HEK293 (cell line): ENCODE results near the gene RANBP3L.

Source experiments
- CTCF ChIA-PET: fragments of 350-600 bp; formaldehyde crosslinking; extraction: SDS; loops from one replicate; lab custom pipeline; 2021; ENCODE audit warnings: antibody characterized with exemption; lab: Yijun Ruan, JAX
- POLR2A ChIA-PET: fragments of 300-600 bp; formaldehyde crosslinking; extraction: SDS; loops from one replicate; lab custom pipeline; 2020; ENCODE audit warnings: antibody characterized with exemption, inconsistent platforms; lab: Yijun Ruan, JAX
- H3K27ac ChIP-seq: fragments of 200-500 bp; sonication (Bioruptor generic); 2 replicates; pipeline ENCODE4 v1.5.1; 2014; ENCODE audit warnings: low read depth, low read length, control low read depth, inconsistent platforms; ENCODE audit errors: extremely low read depth
- H3K36me3 ChIP-seq, 2 experiments: fragments of 200-500 bp in 1 of 2; sonication (Bioruptor generic) in 1 of 2; 1 replicate in 1 of 2; 2 replicates in 1 of 2; pipeline ENCODE4 v1.5.1; 2014 to 2017; ENCODE audit warnings: inconsistent platforms in 2 of 2, low read length in 2 of 2; ENCODE audit not compliant: control insufficient read depth in 2 of 2, insufficient read depth in 1 of 2
- H3K4me1 ChIP-seq: fragments of 200-500 bp; sonication (Bioruptor generic); 2 replicates; pipeline ENCODE4 v1.5.1; 2014; ENCODE audit warnings: mild to moderate bottlenecking, low read length, inconsistent platforms; ENCODE audit not compliant: control insufficient read depth, insufficient read depth
- H3K4me3 ChIP-seq: 2 replicates; pipeline ENCODE4 v1.5.1; 2011; ENCODE audit warnings: low read depth, mild to moderate bottlenecking, control low read depth, low read length, moderate library complexity
- H3K9me3 ChIP-seq: fragments of 200-500 bp; sonication (Bioruptor generic); 2 replicates; pipeline ENCODE4 v1.5.1; 2014; ENCODE audit warnings: low read depth, low read length, inconsistent platforms; ENCODE audit not compliant: control insufficient read depth, insufficient read depth
- GLI4 ChIP-seq: fragments of 450-650 bp; formaldehyde crosslinking; IDR thresholded peaks from 2 replicates; pipeline ENCODE4 v1.5.1; 2016; ENCODE audit warnings: missing biosample characterization, missing genetic modification characterization
- HOXA7 ChIP-seq: sonication (generic); formaldehyde crosslinking; IDR thresholded peaks from 2 replicates; pipeline ENCODE4 v1.8.1; 2022; ENCODE audit warnings: missing genetic modification reagents, borderline replicate concordance
- HOXD13 ChIP-seq: sonication (generic); formaldehyde crosslinking; IDR thresholded peaks from 2 replicates; pipeline ENCODE4 v1.8.0; 2022; ENCODE audit warnings: missing genetic modification reagents, borderline replicate concordance
- KLF17 ChIP-seq: fragments of 450-650 bp; formaldehyde crosslinking; IDR thresholded peaks from 2 replicates; pipeline ENCODE4 v1.5.1; 2016; ENCODE audit warnings: missing biosample characterization, missing genetic modification characterization
- PRDM2 ChIP-seq: fragments of 450-650 bp; formaldehyde crosslinking; IDR thresholded peaks from 2 replicates; pipeline ENCODE4 v1.5.1; 2016; ENCODE audit warnings: missing biosample characterization, missing genetic modification characterization, borderline replicate concordance
- RBAK ChIP-seq: fragments of 450-650 bp; formaldehyde crosslinking; IDR thresholded peaks from 2 replicates; pipeline ENCODE4 v1.5.1; 2016; ENCODE audit warnings: missing biosample characterization, missing genetic modification characterization
- REST ChIP-seq: fragments of 450-650 bp; formaldehyde crosslinking; IDR thresholded peaks from 2 replicates; pipeline ENCODE4 v1.5.1; 2016; ENCODE audit warnings: missing biosample characterization, missing genetic modification characterization
- ZFP37 ChIP-seq: fragments of 450-650 bp; formaldehyde crosslinking; IDR thresholded peaks from 2 replicates; pipeline ENCODE4 v1.5.1; 2016; ENCODE audit warnings: missing biosample characterization, missing genetic modification characterization
- ZNF221 ChIP-seq: fragments of 450-650 bp; formaldehyde crosslinking; IDR thresholded peaks from 2 replicates; pipeline ENCODE4 v1.5.1; 2017; ENCODE audit warnings: missing biosample characterization, missing genetic modification characterization, borderline replicate concordance
- ZNF341 ChIP-seq: fragments of 450-650 bp; formaldehyde crosslinking; IDR thresholded peaks from 2 replicates; pipeline ENCODE4; 2016; ENCODE audit warnings: low read depth, missing biosample characterization, missing genetic modification characterization
- ZNF404 ChIP-seq: fragments of 450-650 bp; formaldehyde crosslinking; IDR thresholded peaks from 2 replicates; pipeline ENCODE4 v1.5.1; 2017; ENCODE audit warnings: missing biosample characterization, missing genetic modification characterization
- ZNF513 ChIP-seq: fragments of 450-650 bp; IDR thresholded peaks from 2 replicates; pipeline ENCODE4 v1.5.1; 2018; ENCODE audit warnings: missing biosample characterization, missing genetic modification characterization
- ZNF530 ChIP-seq: fragments of 450-650 bp; formaldehyde crosslinking; IDR thresholded peaks from 2 replicates; pipeline ENCODE4 v1.5.1; 2016; ENCODE audit warnings: low read depth, missing biosample characterization, missing genetic modification characterization
- ZNF571 ChIP-seq: fragments of 450-650 bp; formaldehyde crosslinking; IDR thresholded peaks from 2 replicates; pipeline ENCODE4 v1.5.0; 2017; ENCODE audit warnings: missing biosample characterization, missing genetic modification characterization
- ZNF629 ChIP-seq: fragments of 450-650 bp; formaldehyde crosslinking; IDR thresholded peaks from 2 replicates; pipeline ENCODE4 v1.5.1; 2017; ENCODE audit warnings: missing biosample characterization, missing genetic modification characterization
- ZNF704 ChIP-seq: fragments of 450-650 bp; formaldehyde crosslinking; IDR thresholded peaks from 2 replicates; pipeline ENCODE4 v1.5.1; 2016; ENCODE audit warnings: missing biosample characterization, missing genetic modification characterization

Gene RANBP3L

GRCh38 chr5:36242534-36243485 is 58.9 kb downstream of the RANBP3L start:
- Histone ChIP-seq H3K36me3 (no peaks in the 10 kb centered on the region), H3K9me3 (no peaks in the 10 kb centered on the region), H3K27ac (peak overlapping the region; percentile 95; the same call in 1 of the 2 replicates), H3K4me3 (peak overlapping the region; percentile 89), H3K4me1 (peaks cover 35% of the 10 kb centered on the region)
- ChIA-PET CTCF (interaction anchor here (0.6 to 3.2 kb wide), 23 partner anchors 9 to 970 kb away, joined by 3 to 21 read pairs (median 5); partner anchors contain the start of gene RANBP3L), POLR2A (interaction anchor here (1.0 to 2.3 kb wide), 7 partner anchors 8 to 160 kb away, joined by 3 to 18 read pairs (median 5); partner anchors contain the start of genes LMBRD2 and SKP2)
- TF ChIP-seq GLI4 (tag by site-specific recombination) (peak; percentile 9), HOXD13 (CRISPR knock-in tag) (0 out of 2 replicates have a peak, but pooled peaks have one; percentile 45), PRDM2 (tag by site-specific recombination) (0 out of 2 replicates have a peak, but pooled peaks have one; percentile 23), ZNF404 (no peak)

GRCh38 chr5:36241631-36242533 is 59.8 kb downstream of the RANBP3L start, which contains the start of gene NADK2:
Gene NADK2, minus strand, starts transcription at chr5:36241925. Its CDS starts 127 bp downstream, at chr5:36241798.
- H3K36me3 ChIP-seq: no peaks in the 10 kb centered on the region
- H3K4me3 ChIP-seq: peak within 1 kb of the TSS; percentile 89
- no peaks in the 10 kb centered on the region for H3K9me3 ChIP-seq
- peak within 1 kb of the TSS; percentile 95 for H3K27ac ChIP-seq
- ChIA-PET POLR2A (interaction anchor here (1.0 to 2.3 kb wide), 10 partner anchors 9 to 161 kb away, joined by 3 to 18 read pairs (median 4); partner anchors contain the start of genes LMBRD2 and SKP2), CTCF (interaction anchor here (0.6 to 3.2 kb wide), 33 partner anchors 10 to 971 kb away, joined by 3 to 21 read pairs (median 4); partner anchors contain the start of gene RANBP3L)
- peaks cover 41% of the 10 kb centered on the region for H3K4me1 ChIP-seq
- TF ChIP-seq ZNF629 (peak; percentile 84), ZNF341 (tag by site-specific recombination) (peak; percentile 83), KLF17 (peak; percentile 62), ZNF704 (no peak), ZFP37 (tag by site-specific recombination) (0 out of 2 replicates have a peak, but pooled peaks have one; percentile 24), HOXA7 (CRISPR knock-in tag) (no peak), ZNF513 (tag by site-specific recombination) (no peak; the same call in 1 of the 2 replicates), REST (tag by site-specific recombination) (peak; percentile 40; the same call in 1 of the 2 replicates), HOXD13 (CRISPR knock-in tag) (no peak; the same call in 1 of the 2 replicates), ZNF530 (tag by site-specific recombination) (no peak), ZNF221 (tag by site-specific recombination) (no peak), RBAK (no peak), ZNF571 (no peak)
